ENCODE results near the gene CRYGA.

DNA sequence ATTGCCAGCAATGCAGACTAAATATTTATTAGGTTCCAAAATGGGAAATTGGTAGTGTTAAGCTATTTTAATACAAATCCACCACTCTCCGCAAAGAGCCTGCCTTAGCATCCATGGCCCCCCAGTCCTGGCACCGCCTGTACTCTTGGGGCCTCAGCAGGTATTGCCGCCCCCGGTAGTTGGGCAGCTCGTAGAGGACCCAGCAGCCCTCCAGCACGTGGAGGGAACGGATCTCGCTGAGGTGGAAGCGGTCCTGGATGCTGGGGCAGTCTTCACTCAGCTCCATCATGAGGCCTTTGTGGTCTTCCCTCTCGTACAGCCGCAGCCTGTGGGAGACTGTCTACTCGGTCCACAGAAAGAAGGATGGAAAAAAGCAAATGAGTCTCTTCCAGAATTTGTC is 35.3 kb downstream of the CRYGA start:
- TF ChIP-seq CTCF (conservative IDR thresholded peaks at IDR 0.05) (no peak), EZH2 (IDR thresholded peaks at IDR 0.05; ENCODE audit: low read depth) (no peak)
